Osteocyte (in vitro differentiated cells): ENCODE results near the gene PPIL6. TPM values are rescaled to one million over a fixed set of nuclear protein-coding genes. Genes with fewer than 3 reads are reported as not detected.

Experiments
- DNase-seq: peaks from one replicate; pipeline ENCODE4 v3.0.0; 2021; ENCODE audit warnings: mixed read lengths; ENCODE audit not compliant: unreplicated experiment; ENCODE audit errors: extremely low spot score
- H3K27ac Mint-ChIP-seq: one replicate; pipeline ENCODE4 v1.8.0; 2021; ENCODE audit warnings: mild to moderate bottlenecking, mixed read lengths; ENCODE audit not compliant: unreplicated experiment
- H3K27me3 Mint-ChIP-seq: one replicate; pipeline ENCODE4 v1.8.0; 2021; ENCODE audit warnings: mixed read lengths; ENCODE audit not compliant: unreplicated experiment
- H3K36me3 Mint-ChIP-seq: one replicate; pipeline ENCODE4 v1.8.0; 2021; ENCODE audit warnings: mixed read lengths; ENCODE audit not compliant: unreplicated experiment
- H3K4me1 Mint-ChIP-seq: one replicate; pipeline ENCODE4 v1.8.0; 2021; ENCODE audit warnings: mixed read lengths; ENCODE audit not compliant: unreplicated experiment
- H3K4me3 Mint-ChIP-seq: one replicate; pipeline ENCODE4 v1.8.0; 2021; ENCODE audit warnings: mild to moderate bottlenecking, moderate library complexity, mixed read lengths; ENCODE audit not compliant: unreplicated experiment
- H3K9me3 Mint-ChIP-seq: one replicate; pipeline ENCODE4 v1.8.0; 2021; ENCODE audit warnings: mixed read lengths; ENCODE audit not compliant: unreplicated experiment
- total RNA-seq: library from RNA; stranded (reverse); gene quantifications from 2 replicates; pipeline ENCODE4 v1.2.1, GENCODE V29; 2021
- TF ChIP-seq, protein P1 (sequence below): fragments of 200-600 bp; sonication (generic); IDR thresholded peaks from 2 replicates; pipeline ENCODE4 v1.5.0; 2021; ENCODE audit warnings: antibody characterized with exemption, mild to moderate bottlenecking, moderate library complexity

The PPIL6 gene
- total RNA-seq, 1 donor from 2014 or later = 1.9 TPM

GRCh38 chr6:109478222-109478805 lies 37.9 kb upstream of the PPIL6 start:
- Mint-ChIP-seq H3K27ac (peak overlapping the region; percentile 58), H3K27me3 (no peaks in the 10 kb centered on the region), H3K4me3 (peak overlapping the region; percentile 23), H3K9me3 (no peaks in the 10 kb centered on the region), H3K36me3 (peaks cover 44% of the 10 kb centered on the region), H3K4me1 (peaks cover 39% of the 10 kb centered on the region)
- TF ChIP-seq, protein P1, sequence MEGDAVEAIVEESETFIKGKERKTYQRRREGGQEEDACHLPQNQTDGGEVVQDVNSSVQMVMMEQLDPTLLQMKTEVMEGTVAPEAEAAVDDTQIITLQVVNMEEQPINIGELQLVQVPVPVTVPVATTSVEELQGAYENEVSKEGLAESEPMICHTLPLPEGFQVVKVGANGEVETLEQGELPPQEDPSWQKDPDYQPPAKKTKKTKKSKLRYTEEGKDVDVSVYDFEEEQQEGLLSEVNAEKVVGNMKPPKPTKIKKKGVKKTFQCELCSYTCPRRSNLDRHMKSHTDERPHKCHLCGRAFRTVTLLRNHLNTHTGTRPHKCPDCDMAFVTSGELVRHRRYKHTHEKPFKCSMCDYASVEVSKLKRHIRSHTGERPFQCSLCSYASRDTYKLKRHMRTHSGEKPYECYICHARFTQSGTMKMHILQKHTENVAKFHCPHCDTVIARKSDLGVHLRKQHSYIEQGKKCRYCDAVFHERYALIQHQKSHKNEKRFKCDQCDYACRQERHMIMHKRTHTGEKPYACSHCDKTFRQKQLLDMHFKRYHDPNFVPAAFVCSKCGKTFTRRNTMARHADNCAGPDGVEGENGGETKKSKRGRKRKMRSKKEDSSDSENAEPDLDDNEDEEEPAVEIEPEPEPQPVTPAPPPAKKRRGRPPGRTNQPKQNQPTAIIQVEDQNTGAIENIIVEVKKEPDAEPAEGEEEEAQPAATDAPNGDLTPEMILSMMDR = no peak
- DNase-seq = no peak

DNA sequence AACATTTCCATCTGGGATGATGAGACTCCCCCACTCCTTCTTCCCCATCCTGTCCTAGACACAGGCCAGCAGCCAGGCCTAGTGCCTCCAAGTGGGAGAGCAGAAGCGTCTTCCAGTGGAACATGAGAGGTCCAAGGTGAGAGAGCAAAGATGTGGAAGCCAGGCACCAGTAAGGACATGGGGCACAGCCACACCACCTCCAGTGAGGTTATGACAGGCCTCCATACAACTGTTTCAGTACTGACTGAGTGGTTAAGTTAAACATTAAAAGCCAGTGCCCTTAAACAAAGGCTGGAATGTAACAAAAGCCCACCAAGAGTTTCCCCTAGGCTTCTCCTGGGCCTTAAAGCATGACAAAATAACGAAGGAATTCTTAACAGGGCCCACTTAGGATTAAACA lies 37.3 kb upstream of the PPIL6 start:
- Mint-ChIP-seq H3K4me1 (peaks cover 39% of the 10 kb centered on the region), H3K9me3 (no peaks in the 10 kb centered on the region), H3K27ac (peak overlapping the region; percentile 28), H3K4me3 (no peak overlapping the region), H3K36me3 (peaks cover 49% of the 10 kb centered on the region), H3K27me3 (no peaks in the 10 kb centered on the region)
- TF ChIP-seq, protein P1 = no peak
- DNase-seq = no peak

DNA sequence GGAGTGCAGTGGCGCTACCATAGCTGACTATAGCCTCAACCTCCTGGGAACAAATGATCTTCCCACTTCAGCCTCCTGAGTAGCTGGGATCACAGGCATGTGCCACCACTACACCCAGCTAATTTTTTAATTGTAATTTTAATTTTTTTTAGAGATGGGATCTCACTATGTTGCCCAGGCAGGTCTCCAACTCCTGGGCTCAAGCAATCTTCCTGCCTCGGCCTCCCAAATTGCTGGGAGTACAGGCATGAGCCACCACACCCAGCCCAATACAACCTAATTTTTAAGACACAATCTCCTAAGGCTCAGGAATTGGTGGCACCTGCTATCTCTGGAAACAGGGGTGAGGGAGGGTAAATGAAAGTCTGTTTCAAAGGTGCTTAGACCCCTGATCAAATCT lies 36.8 kb upstream of the PPIL6 start:
- TF ChIP-seq, protein P1 = no peak
- H3K27me3 Mint-ChIP-seq = no peaks in the 10 kb centered on the region
- H3K36me3 Mint-ChIP-seq = peaks cover 54% of the 10 kb centered on the region
- DNase-seq = no peak
- H3K4me3 Mint-ChIP-seq = no peak overlapping the region
- peaks cover 36% of the 10 kb centered on the region for H3K4me1 Mint-ChIP-seq
- no peak overlapping the region for H3K27ac Mint-ChIP-seq
- H3K9me3 Mint-ChIP-seq = no peaks in the 10 kb centered on the region

GRCh38 chr6:109475625-109476024 lies 35.2 kb upstream of the PPIL6 start:
- no peak overlapping the region for H3K27ac Mint-ChIP-seq
- no peaks in the 10 kb centered on the region for H3K27me3 Mint-ChIP-seq
- DNase-seq = no peak
- H3K9me3 Mint-ChIP-seq = no peaks in the 10 kb centered on the region
- no peak overlapping the region for H3K4me3 Mint-ChIP-seq
- peaks cover 23% of the 10 kb centered on the region for H3K4me1 Mint-ChIP-seq
- H3K36me3 Mint-ChIP-seq = peaks cover 46% of the 10 kb centered on the region
- TF ChIP-seq, protein P1 = no peak

DNA sequence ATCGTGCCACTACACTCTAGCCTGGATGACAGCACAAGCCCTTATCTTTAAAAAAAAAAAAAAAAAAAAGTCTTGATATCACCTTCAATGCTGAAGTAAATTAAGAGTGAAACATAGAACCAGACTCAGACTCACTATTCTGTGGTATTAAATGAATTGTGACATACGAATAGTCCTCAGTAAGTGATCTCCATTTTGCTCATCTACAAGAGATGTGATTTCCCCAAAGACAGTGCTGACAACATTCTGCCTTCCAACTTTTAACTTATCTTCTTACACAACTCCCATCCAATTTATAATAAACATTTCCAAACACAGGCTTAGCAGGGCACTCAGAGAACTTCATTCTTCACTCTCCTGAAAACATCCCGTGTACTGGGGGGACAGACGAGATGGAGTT lies 34.6 kb upstream of the PPIL6 start:
- no peak for DNase-seq
- Mint-ChIP-seq H3K4me3 (no peak overlapping the region), H3K27ac (no peak overlapping the region), H3K9me3 (no peaks in the 10 kb centered on the region), H3K4me1 (peaks cover 19% of the 10 kb centered on the region), H3K27me3 (no peaks in the 10 kb centered on the region), H3K36me3 (peaks cover 44% of the 10 kb centered on the region)
- TF ChIP-seq, protein P1 = no peak
